DMS114 treated with DMSO at 0.1 percent for 48 hours (cell line): ENCODE data around the gene SLC12A8.

Source experiments
- DNase-seq: peaks from one replicate; lab custom pipeline; 2025; ENCODE audit not compliant: unreplicated experiment; lab: John Stamatoyannopoulos, UW

The SLC12A8 gene

DNA sequence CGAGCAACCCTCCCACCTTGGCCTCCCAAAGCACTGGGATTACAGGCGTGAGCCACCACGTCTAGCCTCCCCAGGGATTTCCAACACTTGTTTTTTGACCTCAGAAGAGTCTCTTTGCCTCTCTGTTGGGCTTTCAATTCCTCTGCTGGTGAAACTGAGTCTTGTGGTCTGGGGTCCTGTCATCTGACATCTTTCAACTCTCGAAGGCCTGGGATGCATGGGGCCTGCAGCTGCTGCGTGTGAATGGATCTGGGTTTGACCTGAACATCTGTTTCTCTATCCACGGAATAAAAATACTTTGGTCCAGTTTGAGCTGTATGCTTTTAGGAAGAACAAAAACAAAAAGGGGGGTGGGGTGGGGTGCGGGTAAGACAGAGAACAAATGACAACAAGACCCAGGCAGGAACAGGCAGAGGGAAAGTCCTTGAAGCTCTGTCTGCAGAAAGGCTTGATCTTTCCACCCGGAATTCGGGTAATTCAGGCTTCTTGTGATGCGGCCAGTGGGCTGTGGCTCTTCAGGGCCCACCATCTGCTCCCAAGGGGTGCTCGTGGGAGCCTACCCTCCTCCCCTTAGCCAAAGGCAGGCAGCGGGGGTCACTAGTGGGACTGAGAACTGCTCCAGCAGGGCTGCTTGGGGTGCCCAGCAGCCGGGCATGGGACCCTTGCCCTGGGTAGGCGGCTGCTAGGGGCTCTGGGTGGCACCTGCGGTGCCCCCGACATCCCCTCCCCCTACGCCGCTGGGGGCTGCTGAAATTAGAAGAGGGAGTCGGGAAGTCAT lies 71.5 kb downstream of the SLC12A8 start:
- no peak for DNase-seq

- no peak for DNase-seq
These were observed 72.3 kb downstream of the SLC12A8 start for GRCh38 chr3:125140011-125140817.

DNA sequence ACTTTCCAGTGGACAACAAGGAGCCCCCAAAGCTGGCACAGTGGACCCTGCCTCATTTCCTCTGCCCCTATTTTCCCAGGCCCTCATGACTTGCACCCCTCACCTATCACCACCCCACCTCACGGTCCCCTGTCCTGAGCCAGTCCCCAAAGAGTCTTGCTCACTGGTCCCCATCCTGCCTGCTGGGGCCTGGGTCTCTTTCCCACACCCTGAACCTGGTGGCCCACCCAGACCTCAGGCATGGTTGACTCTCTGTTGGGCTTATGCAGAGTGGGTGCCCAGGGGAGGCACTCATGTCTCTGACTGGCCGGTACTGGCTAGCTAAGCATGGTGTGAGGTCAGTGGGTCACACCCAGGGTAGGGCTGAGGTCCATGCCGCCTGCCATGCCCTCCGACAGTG lies 73.2 kb downstream of the SLC12A8 start:
- DNase-seq: no peak

DNA sequence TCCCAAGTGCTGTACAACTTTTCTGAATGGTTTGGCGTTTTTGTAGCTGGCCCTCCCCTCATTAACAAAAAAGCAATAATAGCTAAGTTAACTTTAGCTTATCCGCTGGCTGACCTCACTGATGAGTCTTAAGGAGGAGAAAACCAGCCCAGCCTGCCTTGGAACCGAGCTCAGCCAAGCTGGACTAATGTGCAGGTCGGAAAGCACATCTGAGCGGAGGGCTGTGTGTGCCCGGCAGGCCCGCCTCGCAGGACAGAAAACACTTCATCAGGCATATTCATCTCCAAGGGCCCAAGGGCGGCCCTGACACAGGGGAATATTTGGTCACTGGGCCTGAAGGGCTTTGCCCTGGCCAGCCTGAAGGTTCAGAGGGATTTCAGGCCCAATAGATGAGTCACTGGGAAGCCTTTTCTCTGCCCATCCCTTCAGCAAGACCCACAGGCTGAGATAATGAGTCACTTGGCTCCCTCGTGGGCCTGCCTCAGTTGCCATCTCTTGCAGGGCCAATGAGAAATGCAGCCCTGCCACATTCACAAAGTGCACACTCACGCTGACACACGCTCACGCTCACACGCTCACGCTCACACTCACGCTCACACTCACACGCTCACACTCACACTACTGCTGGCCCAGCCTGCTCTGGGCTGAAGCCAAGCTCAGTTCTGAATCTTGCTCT lies 75.1 kb downstream of the SLC12A8 start:
- no peak for DNase-seq

- DNase-seq: no peak
These were observed 75.6 kb downstream of the SLC12A8 start for GRCh38 chr3:125136966-125137357.

GRCh38 chr3:125136515-125136914 lies 76.0 kb downstream of the SLC12A8 start:
- DNase-seq: no peak

- DNase-seq: no peak
These were observed 77.6 kb downstream of the SLC12A8 start for GRCh38 chr3:125134952-125135351.

GRCh38 chr3:125132815-125133214 lies 79.7 kb downstream of the SLC12A8 start:
- no peak for DNase-seq

DNA sequence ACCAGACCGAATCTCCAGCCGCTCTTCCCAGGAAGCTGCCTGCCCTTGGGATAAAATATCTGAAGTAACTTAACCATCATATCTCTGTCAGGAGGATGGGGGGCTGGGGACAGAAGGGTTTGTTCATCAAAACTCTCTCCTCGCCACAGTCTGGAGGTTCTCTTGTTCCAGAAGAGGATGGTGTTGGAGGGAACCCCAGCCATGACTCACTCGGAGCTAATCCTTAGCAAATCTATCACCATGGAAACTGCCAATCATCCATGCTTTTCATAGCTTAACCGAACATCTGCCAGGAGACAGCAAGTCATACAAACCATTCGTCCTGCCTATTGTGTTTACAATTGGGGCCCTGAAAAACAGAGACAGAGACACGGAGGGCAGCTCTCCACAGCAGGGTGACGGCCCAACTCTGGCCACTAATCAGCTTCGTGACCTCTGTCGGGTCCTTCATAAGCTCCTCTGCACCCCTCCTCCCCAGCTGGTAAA lies 83.0 kb downstream of the SLC12A8 start:
- DNase-seq: no peak

DNA sequence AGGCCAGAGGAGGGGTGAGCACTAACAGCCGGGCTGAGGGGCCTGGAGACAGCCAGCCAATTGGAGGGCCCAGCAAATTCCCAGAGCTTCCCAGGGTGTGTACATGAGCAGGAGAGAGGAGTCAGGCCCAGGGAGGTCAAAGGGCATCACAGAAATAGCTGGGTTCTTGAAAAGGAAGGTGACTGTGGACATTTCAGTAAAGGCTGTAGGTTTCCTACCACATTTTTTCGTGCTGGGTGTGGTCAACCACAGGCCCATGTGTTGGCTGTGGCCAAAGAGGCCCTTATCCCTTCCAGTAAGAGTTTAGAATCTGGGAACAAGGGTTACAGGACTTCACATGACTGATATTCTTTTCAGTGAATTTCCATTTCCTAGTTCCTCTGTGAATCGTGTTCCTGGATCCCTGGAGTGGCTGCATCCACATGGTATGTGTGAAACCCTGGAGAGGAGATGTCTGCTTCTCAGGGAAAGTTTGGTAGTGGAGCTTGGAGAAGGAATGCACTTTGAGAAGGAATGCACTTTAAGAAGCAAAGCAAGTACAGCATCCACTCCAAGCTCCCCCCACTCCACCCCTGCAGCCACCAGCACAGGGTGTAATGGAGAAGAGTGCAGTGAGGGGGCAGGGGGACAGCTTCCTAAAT lies 83.6 kb downstream of the SLC12A8 start:
- no peak for DNase-seq

GRCh38 chr3:125126323-125126722 lies 86.2 kb downstream of the SLC12A8 start:
- DNase-seq: no peak

DNA sequence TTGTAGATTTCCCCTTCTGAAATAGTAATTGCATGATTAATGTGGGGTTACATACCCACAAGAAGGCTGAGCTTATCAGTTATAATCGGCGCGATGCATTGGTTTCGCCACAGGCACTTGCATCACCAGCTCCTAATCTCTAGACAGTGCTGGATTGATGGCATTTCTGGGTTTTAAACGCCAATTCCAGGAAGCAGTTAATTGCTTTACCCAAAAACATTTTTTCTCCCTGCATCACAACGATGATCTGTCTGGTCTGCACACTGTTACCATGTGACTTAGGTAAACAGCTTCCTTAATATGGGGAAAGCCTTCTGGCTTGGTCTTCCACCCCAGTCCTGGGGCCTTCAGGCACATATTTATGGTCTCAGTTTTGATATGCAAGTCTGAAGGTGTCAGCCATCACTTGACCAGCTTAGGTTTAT lies 86.7 kb downstream of the SLC12A8 start:
- DNase-seq: no peak

DNA sequence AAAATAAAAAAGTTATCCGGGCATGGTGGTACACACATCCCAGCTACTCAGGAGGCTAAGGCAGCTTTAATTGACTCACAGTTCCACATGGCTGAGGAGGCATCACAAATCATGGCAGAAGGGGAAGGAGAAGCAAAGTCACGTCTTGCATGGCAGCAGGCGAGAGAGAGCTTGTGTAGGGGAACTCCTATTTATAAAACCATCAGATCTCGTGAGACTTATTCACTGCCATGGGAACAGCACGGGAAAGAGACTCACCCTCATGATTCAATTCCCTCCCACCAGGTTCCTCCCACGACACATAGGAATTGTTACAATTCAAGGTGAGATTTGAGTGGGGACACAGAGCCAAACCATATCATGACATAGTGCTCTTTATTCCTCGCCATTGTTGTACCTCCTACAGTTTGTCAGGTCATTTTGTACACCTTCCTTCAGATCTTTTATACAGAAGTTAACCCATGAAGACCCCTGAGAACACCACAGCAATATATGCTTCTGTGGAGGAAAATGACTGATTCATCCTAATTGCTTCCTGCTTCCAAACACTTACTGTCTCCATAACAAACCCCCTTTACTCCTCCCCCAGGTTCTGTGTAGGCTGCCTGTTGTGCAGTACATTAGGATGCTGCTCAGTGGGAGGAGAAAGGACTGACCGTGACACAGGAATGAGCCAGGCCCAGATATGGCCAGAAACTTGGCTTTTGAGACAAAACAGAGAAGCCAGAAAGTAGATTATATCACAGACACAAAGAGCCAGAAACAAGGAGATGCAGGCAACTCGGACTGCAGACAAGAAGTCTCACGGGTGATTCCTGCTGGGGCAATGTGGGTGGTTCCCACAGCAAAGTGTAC lies 88.9 kb downstream of the SLC12A8 start:
- no peak for DNase-seq

DNA sequence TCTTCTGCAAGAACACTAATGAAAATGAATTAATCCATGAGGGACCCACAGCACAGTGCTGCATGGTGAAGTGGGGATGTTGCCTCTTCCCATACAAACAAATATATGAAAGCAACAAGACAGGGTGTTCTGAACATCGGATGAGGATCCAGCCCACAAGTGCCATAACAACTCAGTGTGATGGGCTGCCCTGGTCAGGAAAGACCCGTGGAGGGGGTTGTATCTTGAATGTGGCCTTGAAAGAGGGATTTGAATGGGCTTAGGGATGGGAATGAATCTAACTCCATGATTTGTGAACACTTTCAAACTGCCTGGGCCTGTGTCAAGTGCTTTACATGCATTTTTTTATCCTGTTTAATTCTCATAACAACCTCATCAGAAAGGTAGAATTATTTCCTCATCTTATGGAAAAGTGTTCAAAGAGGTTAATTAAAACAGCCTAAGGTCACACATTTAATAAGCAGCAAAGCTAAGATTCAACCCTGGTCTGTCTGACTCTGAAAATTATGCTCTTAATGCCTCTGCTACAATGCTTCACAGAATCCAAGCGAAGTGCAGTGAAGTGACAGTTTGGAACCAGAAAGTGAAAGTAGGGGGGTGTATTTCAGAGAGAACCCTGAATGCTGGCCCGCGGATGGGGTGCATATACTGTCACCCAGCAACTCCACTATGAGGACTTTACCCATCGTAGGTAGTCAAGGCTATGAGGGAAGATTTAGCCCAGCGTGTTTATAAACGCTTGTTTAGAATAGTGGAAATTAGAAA lies 91.1 kb downstream of the SLC12A8 start:
- DNase-seq: no peak

DNA sequence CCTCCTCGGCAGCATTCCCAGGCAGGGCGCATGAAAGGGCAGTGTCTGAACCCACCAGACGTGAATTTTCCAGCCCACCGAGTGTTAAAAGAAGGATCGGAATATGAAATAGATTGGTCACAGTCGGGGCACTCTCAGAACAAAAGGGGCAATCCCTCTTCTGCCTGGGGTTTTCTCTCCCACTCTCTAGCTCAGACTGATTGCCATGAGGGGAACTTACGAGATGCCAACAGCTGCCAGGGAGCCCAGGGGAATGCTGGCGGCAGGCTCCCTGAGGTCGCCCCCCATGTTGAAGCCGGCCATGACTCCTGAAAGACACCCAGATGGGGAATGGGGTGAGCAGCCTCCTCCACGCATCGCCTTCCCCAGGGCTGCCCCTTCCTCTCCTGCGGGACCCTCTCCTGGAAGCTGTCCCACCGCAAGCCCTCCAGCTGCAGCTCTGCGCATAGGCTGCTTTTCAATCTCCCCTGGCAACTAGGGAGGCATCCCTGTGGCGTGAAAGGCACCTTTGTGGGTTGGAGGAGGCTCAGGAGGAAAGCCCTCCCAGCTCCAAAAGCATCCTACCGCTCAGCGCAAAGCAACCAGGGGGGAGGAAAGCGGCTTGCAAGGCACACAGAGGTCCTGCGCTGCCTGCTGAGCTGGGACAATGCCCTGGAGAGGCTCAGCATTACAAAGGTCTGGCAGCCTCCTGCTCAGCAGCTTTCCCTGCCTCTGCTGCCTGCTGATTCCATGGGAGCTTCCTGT lies 92.0 kb downstream of the SLC12A8 start:
- DNase-seq: no peak

- DNase-seq: no peak
These were observed 92.7 kb downstream of the SLC12A8 start for GRCh38 chr3:125119752-125120378.

DNA sequence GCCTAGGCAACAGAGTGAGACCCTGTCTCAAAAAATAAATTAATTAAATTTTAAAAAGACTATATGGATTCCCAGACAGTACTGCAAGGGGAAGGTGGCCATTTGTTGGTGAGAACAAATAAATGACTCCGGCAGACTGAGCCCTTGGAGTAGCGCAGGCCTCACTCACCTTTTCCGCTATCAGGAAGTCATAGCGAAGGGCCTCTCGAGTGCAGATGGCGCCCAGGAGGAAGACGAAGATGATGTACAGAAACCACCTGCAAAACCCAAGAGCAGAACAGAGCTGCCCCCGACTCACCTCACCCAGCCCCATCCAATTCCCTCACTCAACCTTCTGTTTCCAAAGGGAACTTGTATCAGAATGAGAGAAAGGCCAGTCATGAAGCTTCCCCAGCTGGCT lies 93.9 kb downstream of the SLC12A8 start:
- DNase-seq: no peak

GRCh38 chr3:125117631-125118191 lies 94.8 kb downstream of the SLC12A8 start:
- no peak for DNase-seq
